Aorta (tissue), 5 donors: Measurements from ENCODE around the gene MDM2. TPM values are rescaled to one million over a fixed set of nuclear protein-coding genes. Genes with fewer than 3 reads are reported as not detected.

Source experiments
- ATAC-seq: fragments of 200-7000 bp; cut with Tn5 transposase; one replicate; pipeline ENCODE4 v1.9.1; 2022; ENCODE audit warnings: moderate library complexity; ENCODE audit not compliant: low FRiP score
- DNase-seq, 2 donors: peaks; one replicate each; pipeline ENCODE4 v3.0.0-alpha.2; 2020
- H3K27ac ChIP-seq, 2 donors: one replicate each; pipeline ENCODE4 v1.5.1; 2013; ENCODE audit warnings: low read length in 2 of 2, mild to moderate bottlenecking in 2 of 2, moderate library complexity in 2 of 2, control low read depth in 1 of 2, inconsistent platforms in 1 of 2, low read depth in 1 of 2
- H3K27me3 ChIP-seq, 2 donors: one replicate each; pipeline ENCODE4 v1.6.1; 2013; ENCODE audit warnings: control low read depth in 1 of 2, low read length in 1 of 2, mild to moderate bottlenecking in 1 of 2, moderate library complexity in 1 of 2; ENCODE audit not compliant: insufficient read depth in 2 of 2, control insufficient read depth in 1 of 2
- H3K36me3 ChIP-seq, 2 donors: one replicate each; pipeline ENCODE4 v1.6.1; 2013; ENCODE audit warnings: control low read depth in 1 of 2, low read length in 1 of 2, mild to moderate bottlenecking in 1 of 2; ENCODE audit not compliant: insufficient read depth in 2 of 2, control insufficient read depth in 1 of 2
- H3K4me1 ChIP-seq, 2 donors: one replicate each; pipeline ENCODE4 v1.6.1; 2013; ENCODE audit warnings: low read length in 2 of 2, control low read depth in 1 of 2, mild to moderate bottlenecking in 1 of 2, moderate library complexity in 1 of 2; ENCODE audit not compliant: insufficient read depth in 2 of 2, control insufficient read depth in 1 of 2
- H3K4me3 ChIP-seq, 2 donors: one replicate each; pipeline ENCODE4 v1.5.1; 2013; ENCODE audit warnings: low read length in 2 of 2, control low read depth in 1 of 2, mild to moderate bottlenecking in 1 of 2
- H3K9me3 ChIP-seq: one replicate; pipeline ENCODE4 v1.6.1; 2013; ENCODE audit warnings: mild to moderate bottlenecking, low read length; ENCODE audit not compliant: control insufficient read depth
- WGBS, 2 donors: extraction: QIAGEN DNeasy Blood & Tissue Kit; methylation state at CpG; one replicate each; pipeline ENCODE4 v1.1.7; 2013; 5-methylcytosine and 5-hydroxymethylcytosine counted together
- intact Hi-C, 2 donors: fragments of 100-400 bp; cut with DNase I; formaldehyde crosslinking; loops; one replicate each; pipeline versions ENCODE4 v1.14.2 to v1.15.0; 2022
- polyA plus RNA-seq, 2 donors: library from polyadenylated mRNA; stranded (reverse); fragments of 200-250 nt; gene quantifications; one replicate each; pipeline ENCODE4 v1.2.3, GENCODE V29; 2013
- total RNA-seq, 2 donors: library from RNA; stranded (reverse); fragmentation: NEBNext Ultra II Directional; extraction: Animal tissue kit (Norgen Biotek cat#: 25700); gene quantifications; one replicate each; pipeline ENCODE4 v1.2.1, GENCODE V29; 2021
- donor health status: healthy with polysubstance abuse.
- donor health status: Bipolar disorder and iron deficiency.
- donor health status: DM: no; HTN: no; CAD: no.
- donor health status: DM: no; HTN: no; CAD: no.
- donor health status: DM: yes; HTN: yes; CAD: no.

MDM2 gene
- total and polyA plus RNA-seq, 4 donors = 21.4 to 121 (median 70.8) TPM

DNA sequence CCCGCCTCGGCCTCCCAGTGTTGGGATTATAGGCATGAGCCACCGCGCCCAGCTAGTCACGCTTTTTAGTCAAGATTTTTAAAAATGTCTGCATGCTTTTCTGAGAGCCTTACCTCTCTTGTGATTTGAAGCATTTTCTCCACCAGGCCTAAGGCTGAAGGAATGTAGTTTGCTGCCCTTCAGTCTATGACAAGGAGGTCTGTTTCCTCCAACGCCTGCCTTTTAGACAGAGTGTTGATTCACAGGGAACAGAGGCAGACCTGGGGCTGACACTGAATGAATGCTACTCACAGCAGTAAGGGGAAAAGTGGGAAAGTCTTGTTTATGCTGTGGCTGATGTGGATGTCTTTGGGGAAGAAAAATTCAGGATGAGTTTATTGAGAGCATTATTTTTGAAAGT lies 27.2 kb upstream of the MDM2 start:
- no peak for DNase-seq
- ATAC-seq = no peak
- H3K4me3 ChIP-seq = no peak overlapping the region
- H3K27ac ChIP-seq = no peak overlapping the region
- H3K4me1 ChIP-seq = no peaks in the 10 kb centered on the region
- WGBS, 2 donors = 74 to 81% methylated on average over 6 of the region's 6 CpGs
- no peaks in the 10 kb centered on the region for H3K9me3 ChIP-seq
- H3K27me3 ChIP-seq = no peaks in the 10 kb centered on the region
- intact Hi-C loops = no loop called here
- H3K36me3 ChIP-seq = peaks cover 0 to 2% of the 10 kb centered on the region in 2 donors

GRCh38 chr12:68781728-68782127 lies 26.2 kb upstream of the MDM2 start:
- no peak overlapping the region for H3K4me3 ChIP-seq
- no peak overlapping the region for H3K27ac ChIP-seq
- WGBS, 2 donors = 92 to 94% methylated on average over 6 of the region's 6 CpGs
- no peaks in the 10 kb centered on the region for H3K27me3 ChIP-seq
- H3K36me3 ChIP-seq = peaks cover 0 to 2% of the 10 kb centered on the region in 2 donors
- no peak for DNase-seq
- no peaks in the 10 kb centered on the region for H3K9me3 ChIP-seq
- intact Hi-C loops = no loop called here
- no peak for ATAC-seq
- no peaks in the 10 kb centered on the region for H3K4me1 ChIP-seq

DNA sequence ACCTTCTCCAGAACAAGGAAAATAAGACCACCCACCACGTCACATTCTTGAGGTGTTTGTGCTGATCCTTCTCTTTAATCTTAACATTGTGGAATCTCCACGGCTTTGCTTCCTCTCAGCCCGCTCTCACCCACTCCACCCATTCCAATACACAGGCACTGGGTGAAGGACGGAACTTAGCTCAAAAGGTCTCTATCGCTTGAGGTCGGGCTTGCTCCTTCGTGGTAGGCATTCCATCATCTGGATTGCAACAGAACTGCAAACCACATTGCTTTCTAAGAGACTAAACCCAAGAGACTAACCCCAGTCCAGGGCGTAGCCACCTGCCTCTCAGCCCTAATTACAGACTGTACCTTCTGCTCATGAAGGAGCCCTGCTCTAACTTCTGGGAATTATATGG lies 24.0 kb upstream of the MDM2 start:
- H3K27me3 ChIP-seq = no peaks in the 10 kb centered on the region
- no peaks in the 10 kb centered on the region for H3K36me3 ChIP-seq
- no peak overlapping the region for H3K4me3 ChIP-seq
- intact Hi-C loops = no loop called here
- no peaks in the 10 kb centered on the region for H3K9me3 ChIP-seq
- 60 to 70% methylated on average over 8 of the region's 8 CpGs for WGBS, 2 donors
- no peaks in the 10 kb centered on the region for H3K4me1 ChIP-seq
- ATAC-seq (peak; percentile 39), DNase-seq (no peak)
- H3K27ac ChIP-seq = no peak overlapping the region

DNA sequence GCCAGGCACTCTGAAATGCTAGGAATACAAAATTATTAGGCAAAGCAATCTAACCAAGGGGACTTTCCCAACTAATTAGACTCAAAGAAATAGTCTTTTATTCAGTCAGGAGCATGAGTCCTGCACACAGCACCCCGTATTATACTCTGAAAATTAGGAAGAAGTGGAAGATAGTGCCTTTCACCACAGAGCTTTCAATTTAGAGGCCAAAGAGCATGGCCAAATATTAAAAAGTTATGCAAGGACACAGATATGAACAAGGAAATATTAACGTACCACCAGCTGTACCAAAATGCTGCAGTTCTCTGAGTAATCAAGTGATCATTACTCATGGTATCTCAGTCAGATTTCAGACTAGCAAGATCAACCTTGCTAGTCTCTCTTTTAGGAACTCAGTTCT lies 22.6 kb upstream of the MDM2 start:
- 79 to 82% methylated on average over 2 of the region's 2 CpGs for WGBS, 2 donors
- Histone ChIP-seq H3K4me1 (no peaks in the 10 kb centered on the region), H3K9me3 (no peaks in the 10 kb centered on the region), H3K36me3 (no peaks in the 10 kb centered on the region), H3K27ac (no peak overlapping the region), H3K27me3 (no peaks in the 10 kb centered on the region), H3K4me3 (no peak overlapping the region)
- intact Hi-C loops = no loop called here
- DNase-seq (no peak), ATAC-seq (no peak)

GRCh38 chr12:68785823-68786222 lies 22.2 kb upstream of the MDM2 start:
- H3K27me3 ChIP-seq = no peaks in the 10 kb centered on the region
- ATAC-seq (no peak), DNase-seq (no peak)
- H3K4me3 ChIP-seq = no peak overlapping the region
- no peaks in the 10 kb centered on the region for H3K36me3 ChIP-seq
- H3K9me3 ChIP-seq = no peaks in the 10 kb centered on the region
- WGBS, 2 donors = 91 to 92% methylated on average over 5 of the region's 5 CpGs
- intact Hi-C loops = no loop called here
- H3K27ac ChIP-seq = no peak overlapping the region
- no peaks in the 10 kb centered on the region for H3K4me1 ChIP-seq

DNA sequence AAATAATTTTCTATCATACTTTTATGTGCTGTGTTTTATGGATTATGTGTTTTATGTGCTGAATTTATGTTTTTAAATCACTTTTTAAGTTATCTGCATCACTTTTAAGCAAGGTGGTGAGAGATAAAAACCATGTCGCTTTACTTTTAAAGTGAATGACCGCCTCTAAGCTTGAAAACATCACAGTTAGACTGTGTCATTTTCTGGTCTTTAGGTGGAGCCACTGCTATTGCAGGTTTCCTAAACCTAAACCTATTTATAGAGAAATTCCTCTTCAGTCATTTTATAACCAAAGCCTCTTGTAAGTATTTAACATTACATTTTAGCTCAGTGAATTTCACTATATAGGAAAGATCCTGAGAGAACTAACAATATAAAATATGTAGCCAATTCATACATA lies 21.0 kb upstream of the MDM2 start:
- DNase-seq (no peak), ATAC-seq (no peak)
- Histone ChIP-seq H3K4me1 (no peaks in the 10 kb centered on the region), H3K27ac (no peak overlapping the region), H3K27me3 (no peaks in the 10 kb centered on the region), H3K36me3 (no peaks in the 10 kb centered on the region), H3K4me3 (no peak overlapping the region), H3K9me3 (no peaks in the 10 kb centered on the region)
- WGBS, 2 donors = 49 to 72% methylated on average over 2 of the region's 2 CpGs
- intact Hi-C loops = no loop called here

- peaks cover 0 to 2% of the 10 kb centered on the region in 2 donors for H3K27me3 ChIP-seq
- H3K27ac ChIP-seq = no peak overlapping the region
- no peaks in the 10 kb centered on the region for H3K36me3 ChIP-seq
- intact Hi-C loops = no loop called here
- no peak for DNase-seq
- no peaks in the 10 kb centered on the region for H3K9me3 ChIP-seq
- H3K4me3 ChIP-seq = no peak overlapping the region
- H3K4me1 ChIP-seq = no peaks in the 10 kb centered on the region
- WGBS, 2 donors = 89 to 92% methylated on average over 3 of the region's 3 CpGs
- no peak for ATAC-seq
Observed at GRCh38 chr12:68788554-68789143, 19.3 kb upstream of the MDM2 start.

- intact Hi-C loops = no loop called here
- H3K27me3 ChIP-seq = peaks cover 0 to 2% of the 10 kb centered on the region in 2 donors
- 91 to 94% methylated on average over 14 of the region's 14 CpGs for WGBS, 2 donors
- no peaks in the 10 kb centered on the region for H3K36me3 ChIP-seq
- H3K27ac ChIP-seq = no peak overlapping the region
- H3K4me1 ChIP-seq = no peaks in the 10 kb centered on the region
- ATAC-seq = no peak
- H3K9me3 ChIP-seq = no peaks in the 10 kb centered on the region
- DNase-seq = no peak
- no peak overlapping the region for H3K4me3 ChIP-seq
Observed at GRCh38 chr12:68789144-68789878, 18.7 kb upstream of the MDM2 start.
